Activated CD8-positive, alpha-beta memory T cell treated with anti-CD3 and anti-CD28 coated beads for 36 hours (primary cell): Measurements from ENCODE around the gene FHL2. TPM values are rescaled to one million over a fixed set of nuclear protein-coding genes. Genes with fewer than 3 reads are reported as not detected.

ENCODE experiments used
- CTCF ChIA-PET: fragments of 350-600 bp; sonication (Branson Sonifier 250); formaldehyde crosslinking; loops from one replicate; lab custom pipeline; 2021; ENCODE audit warnings: antibody characterized with exemption; lab: Charles Lee
- POLR2A ChIA-PET: fragments of 350-600 bp; sonication (Branson Sonifier 250); formaldehyde crosslinking; loops from one replicate; lab custom pipeline; 2021; ENCODE audit warnings: antibody characterized with exemption; lab: Charles Lee
- total RNA-seq, 2 experiments: library from RNA; stranded (reverse); gene quantifications; one replicate each; pipeline ENCODE4 v1.2.3, GENCODE V29; 2021

The FHL2 gene
- total RNA-seq, 2 experiments from 2014 or later = 2.5 to 2.8 TPM

GRCh38 chr2:105403241-105403782 is 4.5 kb upstream of the FHL2 start:
- POLR2A ChIA-PET = no interaction called here
- CTCF ChIA-PET = interaction anchor here (0.6 to 1.5 kb wide), 3 partner anchors 11 to 118 kb away, joined by 3 to 5 read pairs (median 4); no protein-coding TSS in a partner anchor

GRCh38 chr2:105402809-105403208 is 4.0 kb upstream of the FHL2 start:
- ChIA-PET POLR2A (no interaction called here), CTCF (interaction anchor here (0.6 to 1.5 kb wide), 2 partner anchors 10 to 119 kb away, joined by 3 to 5 read pairs; no protein-coding TSS in a partner anchor)

- ChIA-PET POLR2A (no interaction called here), CTCF (interaction anchor here (1.5 kb wide), 1 partner anchor 120 kb away, joined by 3 read pairs; no protein-coding TSS in a partner anchor)
These were observed 3.0 kb upstream of the FHL2 start for GRCh38 chr2:105401867-105402266.

GRCh38 chr2:105400138-105400540 is 1.3 kb upstream of the FHL2 start:
- POLR2A ChIA-PET = no interaction called here
- CTCF ChIA-PET = interaction anchor here (0.7 to 1.4 kb wide), 2 partner anchors 10 to 60 kb away, joined by 3 to 4 read pairs; no protein-coding TSS in a partner anchor

- POLR2A ChIA-PET = no interaction called here
- CTCF ChIA-PET = interaction anchor here (1.4 kb wide), 1 partner anchor 9 kb away, joined by 4 read pairs; no protein-coding TSS in a partner anchor
These were observed 483 bp upstream of the FHL2 start for GRCh38 chr2:105399207-105399861.

- ChIA-PET CTCF (no interaction called here), POLR2A (no interaction called here)
These were observed 907 bp downstream of the FHL2 start for GRCh38 chr2:105397953-105398335.

- POLR2A ChIA-PET = interaction anchor here (0.7 kb wide), 1 partner anchor 403 kb away, joined by 9 read pairs; no protein-coding TSS in a partner anchor
These were observed 1.7 kb downstream of the FHL2 start for GRCh38 chr2:105397025-105397722.

GRCh38 chr2:105396254-105397024 is 2.4 kb downstream of the FHL2 start:
- ChIA-PET POLR2A (interaction anchor here (0.7 kb wide), 1 partner anchor 404 kb away, joined by 9 read pairs; no protein-coding TSS in a partner anchor), CTCF (interaction anchor here (1.2 kb wide), 1 partner anchor 18 kb away, joined by 3 read pairs; no protein-coding TSS in a partner anchor)

More at GRCh38 chr2:105397025-105397722, 1.7 kb downstream of the FHL2 start:
- CTCF ChIA-PET = no interaction called here

GRCh38 chr2:105395691-105396090 is 3.2 kb downstream of the FHL2 start:
- ChIA-PET CTCF (interaction anchor here (0.6 to 1.2 kb wide), 2 partner anchors 19 to 21 kb away, joined by 3 read pairs; no protein-coding TSS in a partner anchor), POLR2A (no interaction called here)

GRCh38 chr2:105394951-105395611 is 3.8 kb downstream of the FHL2 start:
- ChIA-PET POLR2A (no interaction called here), CTCF (interaction anchor here (0.6 to 1.4 kb wide), 2 partner anchors 20 to 26 kb away, joined by 3 read pairs; no protein-coding TSS in a partner anchor)

GRCh38 chr2:105393373-105394055 is 5.3 kb downstream of the FHL2 start:
- POLR2A ChIA-PET = no interaction called here
- CTCF ChIA-PET = no interaction called here

GRCh38 chr2:105391763-105392662 is 6.8 kb downstream of the FHL2 start:
- ChIA-PET POLR2A (no interaction called here), CTCF (interaction anchor here (0.7 kb wide), 2 partner anchors 11 to 154 kb away, joined by 3 to 5 read pairs; no protein-coding TSS in a partner anchor)

- POLR2A ChIA-PET = no interaction called here
- CTCF ChIA-PET = no interaction called here
These were observed 7.7 kb downstream of the FHL2 start for GRCh38 chr2:105391058-105391627.

GRCh38 chr2:105390454-105390853 is 8.4 kb downstream of the FHL2 start:
- POLR2A ChIA-PET = no interaction called here
- CTCF ChIA-PET = interaction anchor here (1.5 kb wide), 1 partner anchor 9 kb away, joined by 4 read pairs; no protein-coding TSS in a partner anchor

GRCh38 chr2:105388971-105389381 is 9.9 kb downstream of the FHL2 start:
- CTCF ChIA-PET = interaction anchor here (1.5 kb wide), 1 partner anchor 11 kb away, joined by 4 read pairs; no protein-coding TSS in a partner anchor
- POLR2A ChIA-PET = no interaction called here

- ChIA-PET CTCF (no interaction called here), POLR2A (no interaction called here)
These were observed 11.6 kb downstream of the FHL2 start for GRCh38 chr2:105387225-105387624.
